ENCODE data around the gene SLCO2A1.
"Not testable (repeated sequence)": the region's sequence is repeated elsewhere in the genome, so short reads cannot be mapped to it uniquely, and the experiment has no call there.

The SLCO2A1 gene

GRCh38 chr3:134029734-134030378 is at the start of gene SLCO2A1:
SLCO2A1 (minus strand) TSS chr3:134029925; CDS start chr3:134029802, 123 bp downstream.
- no peak for DNase-seq (ENCODE audit: low read depth)

DNA sequence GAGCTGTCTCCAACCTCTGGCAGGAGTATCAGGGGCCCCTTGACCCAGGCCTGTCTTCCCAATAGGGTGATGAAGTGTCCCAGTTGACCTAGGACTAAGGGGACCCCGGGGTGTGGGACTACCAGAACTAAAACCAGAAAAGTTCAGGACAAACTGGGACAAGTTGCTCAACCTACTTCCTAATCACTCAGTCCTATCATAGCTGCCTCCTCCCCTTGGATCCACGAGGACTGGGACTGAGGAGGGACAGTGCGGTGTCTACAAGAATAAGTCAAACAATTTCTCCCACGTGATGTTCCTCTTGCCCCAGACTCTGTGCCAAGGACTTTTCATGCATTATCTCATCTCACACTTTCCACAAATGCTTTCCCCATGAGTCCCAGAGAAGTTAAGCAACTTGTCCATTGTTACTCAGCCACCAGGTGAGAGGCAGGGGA is 49.4 kb upstream of the SLCO2A1 start:
- no peak for DNase-seq (ENCODE audit: low read depth)

DNA sequence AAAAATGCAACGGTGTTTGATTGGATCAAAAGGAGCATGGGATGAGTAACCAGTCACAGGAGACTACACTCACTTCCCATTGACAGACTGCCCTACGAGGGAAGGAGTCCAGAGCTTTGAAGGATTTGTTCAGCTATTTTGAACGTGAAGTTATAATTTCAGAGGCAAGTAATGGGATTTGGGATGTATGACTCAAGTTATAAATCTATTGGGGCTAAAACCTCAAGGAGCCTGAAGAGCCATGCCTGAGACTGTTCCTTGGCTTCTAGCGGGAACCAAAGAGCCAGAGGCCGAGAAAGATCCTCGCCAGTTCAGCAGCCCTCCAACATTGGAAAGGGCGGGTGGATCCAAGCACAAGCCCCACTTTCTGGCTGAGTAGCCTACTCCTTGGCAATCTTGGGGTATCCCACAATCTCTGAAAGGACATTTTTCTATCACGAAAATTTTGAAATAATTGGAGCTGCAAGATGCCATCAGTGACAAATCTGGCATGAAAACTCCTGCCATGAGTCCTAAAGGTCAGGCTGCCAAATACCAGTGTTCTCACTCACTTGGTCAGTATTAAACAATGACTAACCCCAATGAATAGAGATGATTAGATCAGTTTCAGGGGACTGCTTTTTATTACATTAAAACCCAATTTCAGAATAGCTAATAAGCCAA is 48.6 kb upstream of the SLCO2A1 start:
- no peak for DNase-seq (ENCODE audit: low read depth)

DNA sequence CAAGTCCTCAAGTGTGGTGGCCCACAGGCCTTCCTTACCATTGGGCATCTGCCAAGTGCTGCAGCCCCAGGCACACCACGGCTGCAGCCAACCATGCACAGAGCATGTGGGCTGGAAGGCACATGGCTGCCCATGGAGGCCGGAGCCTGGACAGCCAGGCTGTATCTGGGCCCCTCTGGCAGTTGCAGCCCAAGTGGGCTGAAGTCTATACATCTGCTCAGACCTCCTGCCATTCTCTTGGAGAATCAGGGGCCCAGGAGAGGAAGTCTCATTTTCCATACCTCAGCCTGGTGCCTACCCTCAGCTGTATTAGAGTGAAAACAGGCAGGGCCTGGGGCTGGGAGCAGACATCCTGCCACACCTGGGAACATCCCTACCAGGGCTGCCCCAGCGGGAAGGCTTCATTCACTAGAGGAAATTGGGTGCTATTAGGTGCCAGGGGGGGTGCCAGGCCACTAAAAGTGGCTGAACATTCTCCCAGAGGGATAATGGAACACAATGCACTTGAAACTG is 48.0 kb upstream of the SLCO2A1 start:
- DNase-seq (ENCODE audit: low read depth) = no peak

GRCh38 chr3:134076851-134077250 is 47.1 kb upstream of the SLCO2A1 start:
- no peak for DNase-seq (ENCODE audit: low read depth)

DNA sequence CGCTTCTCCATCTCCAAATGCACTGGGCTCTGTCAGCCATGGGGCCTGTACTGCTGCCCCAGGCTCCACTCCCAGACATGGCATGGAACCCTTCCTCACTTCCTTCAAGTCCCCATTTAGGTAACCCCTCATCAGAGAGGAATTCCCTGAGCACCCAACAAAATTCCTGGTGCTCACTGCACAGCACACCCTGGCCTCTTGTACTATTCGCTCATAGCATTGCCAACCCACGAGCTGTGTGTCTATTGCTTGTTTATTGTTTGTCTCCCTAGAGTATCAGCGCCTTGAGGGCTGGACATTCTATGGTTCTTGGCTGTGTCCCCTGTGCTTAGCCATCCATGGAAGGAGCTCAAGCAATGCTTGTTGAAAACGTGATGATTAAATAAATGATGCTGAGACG is 46.1 kb upstream of the SLCO2A1 start:
- DNase-seq (ENCODE audit: low read depth) = no peak

- no peak for DNase-seq (ENCODE audit: low read depth)
These were observed 45.8 kb upstream of the SLCO2A1 start for GRCh38 chr3:134075568-134075825.

DNA sequence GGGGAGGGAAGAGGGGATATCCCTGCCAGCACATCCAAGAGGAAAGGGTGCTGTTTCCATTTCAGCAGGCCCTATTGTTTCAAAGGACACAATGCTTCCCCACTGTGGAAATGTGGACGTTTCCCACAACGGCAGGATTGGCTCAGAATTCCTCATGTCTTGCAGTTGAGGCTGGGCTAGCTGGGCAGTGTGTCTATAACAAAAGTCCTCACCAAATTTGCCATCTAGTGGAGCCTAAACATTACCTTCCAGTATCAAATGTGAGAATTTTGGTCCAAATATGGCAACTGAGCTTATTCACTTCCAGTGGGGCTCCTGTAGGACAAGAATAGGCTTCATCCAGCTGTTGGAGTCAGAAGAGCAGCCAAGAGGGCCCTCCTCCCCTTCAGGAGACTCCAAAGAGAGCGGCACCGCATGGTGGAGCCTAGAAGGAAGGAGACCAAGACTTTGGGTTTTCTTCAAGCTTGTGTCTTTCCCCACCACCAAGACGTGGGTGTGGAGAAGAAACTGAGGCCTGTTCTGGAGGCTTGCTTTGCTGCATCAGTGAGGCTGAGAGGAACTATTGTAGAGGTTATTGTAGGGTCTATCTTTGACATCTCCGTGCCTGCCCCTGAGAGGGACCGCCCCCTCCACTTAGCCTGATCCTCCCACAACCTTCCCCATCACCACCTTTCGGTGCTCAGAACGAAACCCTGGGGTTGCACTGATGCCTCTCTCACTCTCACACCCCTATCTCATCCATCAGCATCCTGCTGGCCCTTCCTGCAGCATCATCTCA is 45.3 kb upstream of the SLCO2A1 start:
- no peak for DNase-seq (ENCODE audit: low read depth)

GRCh38 chr3:134074001-134074789 is 44.5 kb upstream of the SLCO2A1 start:
- DNase-seq (ENCODE audit: low read depth) = no peak

GRCh38 chr3:134073583-134073945 is 43.8 kb upstream of the SLCO2A1 start:
- no peak for DNase-seq (ENCODE audit: low read depth)

DNA sequence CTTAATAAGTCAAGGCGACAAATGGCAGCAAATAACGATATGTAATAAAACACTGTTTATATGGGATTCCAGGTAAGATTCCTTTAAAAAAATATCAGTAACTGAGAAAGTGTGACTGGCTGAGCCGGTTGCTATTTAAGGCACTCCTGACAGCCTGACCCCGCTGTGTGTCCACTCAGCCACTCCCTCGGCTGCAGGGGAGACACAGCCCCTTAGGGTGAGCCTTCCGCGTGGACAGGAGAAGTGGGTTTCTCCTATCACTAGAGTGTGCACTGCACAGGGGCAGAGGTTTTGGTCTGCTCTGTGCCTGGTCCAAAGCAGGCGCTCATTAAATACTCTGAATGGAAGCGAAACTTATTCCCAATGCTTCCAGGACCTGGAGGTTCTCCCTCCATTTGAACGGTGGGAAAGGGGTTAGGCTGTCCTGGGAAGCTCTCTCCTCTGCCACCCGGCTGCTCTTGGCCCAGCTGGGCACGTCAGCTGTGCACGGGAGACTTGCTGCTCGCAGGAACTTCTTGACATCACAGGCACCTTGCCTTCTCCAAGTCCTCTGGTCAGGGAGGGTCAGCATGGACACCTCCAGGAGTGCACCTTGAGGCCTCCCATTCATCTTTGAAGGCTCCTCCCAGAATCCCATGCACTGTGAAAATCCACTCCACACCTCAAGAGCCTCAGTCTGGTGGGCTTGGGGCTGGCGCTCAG is 43.3 kb upstream of the SLCO2A1 start:
- no peak for DNase-seq (ENCODE audit: low read depth)

DNA sequence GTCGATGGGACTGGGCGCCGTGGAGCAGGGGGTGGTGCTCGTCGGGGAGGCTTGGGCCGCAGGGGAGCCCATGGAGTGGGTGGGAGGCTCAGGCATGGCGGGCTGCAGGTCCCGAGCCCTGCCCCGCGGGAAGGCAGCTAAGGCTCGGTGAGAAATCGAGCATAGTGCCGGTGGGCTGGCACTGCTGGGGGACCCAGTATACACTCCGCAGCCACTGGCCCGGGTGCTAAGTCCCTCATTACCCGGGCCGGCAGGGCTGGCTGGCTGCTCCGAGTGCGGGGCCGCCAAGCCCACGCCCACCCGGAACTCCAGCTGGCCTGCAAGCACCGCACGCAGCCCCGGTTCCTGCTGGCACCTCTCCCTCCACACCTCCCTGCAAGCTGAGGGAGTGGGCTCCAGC is 40.6 kb upstream of the SLCO2A1 start:
- DNase-seq (ENCODE audit: low read depth) = not testable (repeated sequence)

- no peak for DNase-seq (ENCODE audit: low read depth)
These were observed 38.7 kb upstream of the SLCO2A1 start for GRCh38 chr3:134068429-134068828.

DNA sequence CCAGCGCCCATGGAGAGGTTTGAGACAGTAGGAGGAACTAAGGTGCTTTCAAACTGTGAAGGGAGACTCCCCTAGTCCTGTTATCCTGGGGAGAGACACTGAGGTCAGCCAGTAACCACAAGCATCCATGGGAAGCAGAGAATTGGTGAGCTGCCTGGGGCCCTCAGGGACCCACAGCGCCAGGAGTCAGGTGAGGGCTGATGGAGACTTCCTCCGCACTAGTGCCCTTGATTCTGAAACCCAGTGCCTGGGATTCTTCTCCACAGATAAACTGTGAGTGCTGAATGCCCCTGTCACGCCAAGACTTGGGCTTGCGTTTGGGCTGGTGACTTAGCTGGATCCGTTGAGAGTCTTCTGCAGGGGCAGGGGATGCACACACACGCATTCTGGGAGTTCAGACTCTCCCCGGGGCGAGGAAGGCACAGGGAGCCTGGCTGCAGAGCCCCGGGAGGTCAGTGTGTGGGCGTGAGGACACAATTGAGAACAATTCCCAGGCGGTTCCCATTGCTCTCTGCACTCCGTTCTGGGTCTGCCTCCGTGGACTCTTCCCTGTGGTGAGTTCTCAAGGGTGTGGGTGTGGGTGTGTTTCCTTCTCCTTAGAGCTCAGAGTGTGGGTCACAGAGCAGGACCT is 37.9 kb upstream of the SLCO2A1 start:
- DNase-seq (ENCODE audit: low read depth) = no peak

GRCh38 chr3:134066651-134067530 is 37.2 kb upstream of the SLCO2A1 start:
- DNase-seq (ENCODE audit: low read depth) = no peak

GRCh38 chr3:134066158-134066541 is 36.4 kb upstream of the SLCO2A1 start:
- DNase-seq (ENCODE audit: low read depth) = no peak

DNA sequence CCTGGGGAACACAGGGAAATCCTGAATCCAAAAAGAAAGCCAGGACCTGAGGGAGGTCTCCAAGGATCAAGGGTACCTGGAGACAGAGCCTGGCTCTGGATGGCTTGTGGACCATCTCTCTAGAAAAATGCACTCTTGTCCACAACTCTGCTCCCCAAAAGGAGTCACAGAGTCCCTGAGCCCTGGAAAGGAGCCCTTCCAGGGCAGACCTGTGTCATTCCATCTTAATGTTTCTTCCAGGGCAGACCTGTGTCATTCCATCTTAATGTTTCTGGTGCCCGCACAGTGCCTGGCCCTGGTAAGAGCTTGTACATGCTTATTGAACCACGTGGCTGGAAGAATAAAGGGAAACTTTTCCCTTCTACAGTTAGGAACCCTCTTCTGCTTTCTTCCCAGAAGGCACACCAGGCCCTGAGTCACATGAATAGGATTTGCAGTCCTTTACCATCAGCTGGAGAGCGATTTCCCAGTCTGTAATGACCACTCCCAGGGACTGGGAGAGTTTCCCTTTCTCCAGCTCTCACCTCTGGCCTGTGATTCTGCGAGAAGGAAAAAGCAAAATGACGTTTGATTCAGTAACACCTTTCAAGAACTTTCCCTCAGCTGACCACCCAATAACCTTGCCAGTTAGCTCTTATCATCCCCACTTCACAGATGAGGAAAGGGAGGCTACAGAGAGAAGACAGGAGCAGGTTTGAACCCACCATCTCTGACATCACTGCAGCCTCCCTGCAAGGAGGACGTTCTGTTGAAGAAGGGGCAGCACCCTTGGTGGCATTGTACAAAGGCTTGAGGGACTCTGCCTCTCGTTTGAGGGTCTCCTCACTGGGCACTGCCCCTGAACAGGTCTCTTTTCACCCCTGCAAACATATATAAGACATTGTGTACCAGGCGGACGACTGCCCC is 35.8 kb upstream of the SLCO2A1 start:
- DNase-seq (ENCODE audit: low read depth) = no peak

- DNase-seq (ENCODE audit: low read depth) = no peak
These were observed 34.4 kb upstream of the SLCO2A1 start for GRCh38 chr3:134064081-134064480.

DNA sequence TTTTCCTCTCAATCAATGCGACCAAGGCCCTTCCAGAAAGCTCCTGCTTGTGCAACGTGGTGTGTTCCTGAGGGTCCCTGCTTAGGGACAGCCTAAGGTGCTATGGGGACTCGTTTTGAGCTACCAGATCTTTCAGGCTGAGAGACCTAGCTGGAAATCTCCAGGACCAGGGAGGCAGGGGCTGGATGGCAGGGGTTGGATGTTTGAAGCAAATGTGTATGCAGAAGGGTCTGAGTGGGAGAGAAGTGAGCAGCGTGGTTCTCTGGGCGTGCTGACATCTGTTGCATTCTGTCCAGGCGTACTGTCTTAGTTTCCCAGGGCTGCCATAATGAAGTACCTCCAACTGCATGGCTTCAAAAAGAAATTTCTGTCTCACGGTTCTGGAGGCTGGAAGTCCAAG is 31.7 kb upstream of the SLCO2A1 start:
- DNase-seq (ENCODE audit: low read depth) = no peak

All from stimulated activated CD8-positive, alpha-beta memory T cell treated with anti-CD3 and anti-CD28 coated beads, Interleukin-15, amount 100 ng/mL, for 24 hours (primary cell).